GM19467 (cell line): ENCODE measurements around the gene DENND10.
"Not testable (repeated sequence)": the region's sequence is repeated elsewhere in the genome, so short reads cannot be mapped to it uniquely, and the experiment has no call there.

Experiments
- ATAC-seq: cut with Tn5 transposase; IDR thresholded peaks from one replicate; pipeline ENCODE4 v1.9.1; 2021; ENCODE audit warnings: mild to moderate bottlenecking, moderate library complexity; ENCODE audit not compliant: unreplicated experiment

The DENND10 gene

GRCh38 chr10:119131512-119132240 lies 27.8 kb downstream of the DENND10 start:
- no peak for ATAC-seq

GRCh38 chr10:119132521-119133345 lies 28.8 kb downstream of the DENND10 start:
- no peak for ATAC-seq

- no peak for ATAC-seq
These were observed 30.0 kb downstream of the DENND10 start for GRCh38 chr10:119133949-119134348.

- no peak for ATAC-seq
These were observed 31.6 kb downstream of the DENND10 start for GRCh38 chr10:119135513-119135881.

- ATAC-seq = no peak
These were observed 32.2 kb downstream of the DENND10 start for GRCh38 chr10:119136084-119136483.

DNA sequence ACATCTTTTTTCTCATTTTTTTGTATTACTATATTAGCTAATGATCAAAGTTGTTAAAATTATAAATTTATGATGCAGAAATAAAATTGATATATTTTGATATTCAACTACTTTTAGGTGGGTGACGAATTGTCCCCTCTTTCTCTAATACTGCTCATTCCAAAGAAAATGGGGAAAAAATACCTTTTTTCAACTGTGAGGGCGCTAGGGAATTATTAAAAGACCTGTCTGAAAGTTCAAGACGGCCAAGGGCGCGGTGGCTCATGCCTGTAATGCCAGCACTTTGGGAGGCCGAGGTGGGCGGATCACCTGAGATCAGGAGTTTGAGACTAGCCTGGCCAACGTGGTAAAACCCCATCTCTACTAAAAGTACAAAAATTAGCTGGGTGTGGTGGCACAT lies 34.0 kb downstream of the DENND10 start:
- not testable (repeated sequence) for ATAC-seq

- ATAC-seq = no peak
These were observed 34.7 kb downstream of the DENND10 start for GRCh38 chr10:119138346-119139306.

DNA sequence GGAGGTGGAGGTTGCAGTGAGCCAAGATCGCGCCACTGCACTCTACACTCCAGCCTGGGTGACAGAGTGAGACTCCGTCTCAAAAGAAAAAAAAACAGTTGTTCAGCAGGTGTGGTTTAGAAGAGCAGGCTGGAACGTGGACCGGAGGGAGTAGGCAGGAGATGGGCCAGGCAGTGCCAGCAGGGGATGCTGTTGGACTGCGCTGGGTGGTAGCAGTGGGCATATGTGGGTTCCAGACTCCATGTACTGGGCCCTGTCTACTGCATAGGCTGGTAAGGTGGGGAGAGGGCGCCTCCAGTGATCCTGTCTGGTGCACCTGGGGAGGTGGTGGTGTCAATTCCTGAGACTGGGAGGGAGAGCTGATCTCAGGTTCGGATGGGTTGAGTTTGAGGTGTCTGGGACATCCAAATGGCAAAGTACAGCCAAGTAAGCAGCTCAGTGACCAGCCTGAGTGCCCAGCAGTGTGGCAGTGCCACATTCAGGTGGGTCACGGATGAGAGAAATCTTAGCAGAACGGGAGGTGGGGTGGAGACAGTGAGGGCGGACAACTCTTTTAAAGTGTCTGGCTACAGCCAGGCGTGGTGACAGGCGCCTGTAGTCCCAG lies 35.7 kb downstream of the DENND10 start:
- ATAC-seq = no peak

DNA sequence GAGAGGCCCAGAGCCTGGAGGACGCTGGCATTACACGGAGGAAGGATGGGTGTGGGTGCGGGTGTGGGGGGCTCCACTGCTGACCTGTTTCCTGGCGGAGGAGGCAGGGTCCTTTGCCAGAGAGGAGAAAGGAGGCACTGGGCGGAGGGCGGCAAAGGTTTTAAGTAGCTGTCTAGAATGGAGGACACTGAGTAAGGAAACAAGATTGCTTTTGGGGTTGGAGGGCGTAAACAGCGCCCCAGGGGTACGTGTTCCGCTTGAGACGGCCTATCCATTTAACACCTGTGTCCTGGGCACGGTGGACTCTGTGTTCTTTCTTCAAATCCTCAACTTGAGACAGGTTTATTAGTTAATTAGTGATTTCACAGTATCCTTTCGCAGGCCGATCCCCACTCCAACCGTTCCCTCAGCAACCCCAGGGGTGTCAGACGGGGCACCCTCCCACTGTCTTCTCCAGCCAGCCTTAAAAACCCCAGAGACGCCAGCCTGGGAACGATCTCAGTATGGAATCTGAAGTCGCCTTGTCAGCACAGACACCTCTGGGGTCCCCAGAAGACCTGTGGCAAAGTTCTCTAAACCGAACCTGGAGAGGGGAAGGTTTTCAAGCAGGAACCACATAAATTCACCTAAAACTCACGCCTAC lies 36.8 kb downstream of the DENND10 start:
- no peak for ATAC-seq

- ATAC-seq = no peak
These were observed 39.7 kb downstream of the DENND10 start for GRCh38 chr10:119143657-119144056.

GRCh38 chr10:119149157-119149556 lies 45.2 kb downstream of the DENND10 start:
- ATAC-seq = no peak

GRCh38 chr10:119149729-119150128 lies 45.8 kb downstream of the DENND10 start:
- ATAC-seq = no peak

DNA sequence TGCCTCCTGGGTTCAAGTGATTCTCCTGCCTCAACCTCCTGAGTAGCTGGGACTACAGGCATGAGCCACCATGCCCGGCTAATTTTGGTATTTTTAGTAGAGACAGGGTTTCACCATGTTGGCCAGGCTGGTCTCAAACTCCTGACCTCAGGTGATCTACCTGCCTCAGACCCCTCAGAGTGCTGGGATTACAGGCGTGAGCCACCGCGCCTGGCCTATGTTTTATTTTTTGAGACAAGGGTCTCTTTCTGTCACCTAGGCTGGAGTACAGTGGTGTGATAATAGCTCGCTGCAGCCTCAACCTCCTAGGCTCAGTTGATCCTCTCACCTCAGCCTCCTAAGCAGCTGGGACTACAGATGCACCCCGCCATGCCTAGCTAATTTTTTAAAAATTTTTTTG lies 47.7 kb downstream of the DENND10 start:
- not testable (repeated sequence) for ATAC-seq

- no peak for ATAC-seq
These were observed 49.1 kb downstream of the DENND10 start for GRCh38 chr10:119153041-119153440.

GRCh38 chr10:119153661-119154060 lies 49.7 kb downstream of the DENND10 start:
- no peak for ATAC-seq

DNA sequence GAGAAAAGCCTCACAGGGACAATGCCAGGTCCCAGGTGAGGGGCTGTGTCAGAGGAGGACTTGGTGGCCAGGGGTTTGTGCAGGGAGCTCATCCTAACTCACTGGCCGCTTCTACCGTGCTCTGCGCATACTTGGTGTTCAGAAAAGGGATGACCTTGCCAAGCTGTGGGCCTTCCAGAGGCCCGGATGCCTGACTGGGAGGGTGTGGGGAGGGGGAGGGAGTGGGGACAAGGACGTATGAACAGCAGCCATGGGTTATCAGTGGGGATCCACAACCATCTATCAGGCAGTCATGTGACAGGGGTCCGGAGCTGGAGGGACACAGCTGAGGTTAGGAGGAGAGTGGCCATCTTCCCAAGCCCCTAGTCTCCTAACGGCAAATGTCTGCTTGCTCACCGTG lies 55.4 kb downstream of the DENND10 start:
- no peak for ATAC-seq

- ATAC-seq = no peak
These were observed 58.0 kb downstream of the DENND10 start for GRCh38 chr10:119161680-119162451.

GRCh38 chr10:119162452-119163092 lies 58.7 kb downstream of the DENND10 start:
- ATAC-seq = no peak
